Dedifferentiated amniotic fluid mesenchymal stem cell (primary cell): ENCODE measurements around the gene ZWILCH.
"Not testable (repeated sequence)": the region's sequence is repeated elsewhere in the genome, so short reads cannot be mapped to it uniquely, and the experiment has no call there.

ENCODE experiments used
- DNase-seq: peaks from one replicate; pipeline ENCODE4 v3.0.0-alpha.2; 2016; ENCODE audit errors: extremely low spot score

ZWILCH gene

GRCh38 chr15:66488525-66488924, 16.6 kb upstream of the ZWILCH start:
- no peak for DNase-seq

GRCh38 chr15:66489179-66489791, 15.8 kb upstream of the ZWILCH start:
- DNase-seq: no peak

- no peak for DNase-seq
Observed at GRCh38 chr15:66491846-66492245, 13.3 kb upstream of the ZWILCH start.

GRCh38 chr15:66494262-66494661, 10.9 kb upstream of the ZWILCH start:
- no peak for DNase-seq

GRCh38 chr15:66496951-66497501, 8.1 kb upstream of the ZWILCH start:
- no peak for DNase-seq

- DNase-seq: peak; percentile 91
Observed at GRCh38 chr15:66497502-66498455, 7.3 kb upstream of the ZWILCH start, which contains the start of gene SNAPC5. SNAPC5 (minus strand) TSS chr15:66497762; CDS start chr15:66497731, 31 bp downstream.

GRCh38 chr15:66498501-66499386, 6.4 kb upstream of the ZWILCH start:
- DNase-seq: peak; percentile 46

- not testable (repeated sequence) for DNase-seq
Observed at GRCh38 chr15:66500346-66500745, 4.8 kb upstream of the ZWILCH start.

- no peak for DNase-seq
Observed at GRCh38 chr15:66502491-66502890, 2.6 kb upstream of the ZWILCH start.

- not testable (repeated sequence) for DNase-seq
Observed at GRCh38 chr15:66503041-66503648, 2.0 kb upstream of the ZWILCH start.

- DNase-seq: no peak
Observed at GRCh38 chr15:66503780-66504562, 1.2 kb upstream of the ZWILCH start.

- peak; percentile 21 for DNase-seq
Observed at GRCh38 chr15:66505430-66505811, 295 bp downstream of the ZWILCH start.

- no peak for DNase-seq
Observed at GRCh38 chr15:66505818-66506217, 692 bp downstream of the ZWILCH start.

- DNase-seq: no peak
Observed at GRCh38 chr15:66508293-66508883, 3.3 kb downstream of the ZWILCH start.

GRCh38 chr15:66514586-66514985, 9.5 kb downstream of the ZWILCH start:
- DNase-seq: no peak

GRCh38 chr15:66515901-66516322, 10.8 kb downstream of the ZWILCH start:
- no peak for DNase-seq

GRCh38 chr15:66523926-66524325, 18.8 kb downstream of the ZWILCH start:
- DNase-seq: no peak

GRCh38 chr15:66524838-66525237, 19.7 kb downstream of the ZWILCH start:
- no peak for DNase-seq

- no peak for DNase-seq
Observed at GRCh38 chr15:66535056-66535455, 29.9 kb downstream of the ZWILCH start.

- no peak for DNase-seq
Observed at GRCh38 chr15:66542896-66543295, 37.8 kb downstream of the ZWILCH start.
